ENCODE data around the gene MRPL36.

DNA sequence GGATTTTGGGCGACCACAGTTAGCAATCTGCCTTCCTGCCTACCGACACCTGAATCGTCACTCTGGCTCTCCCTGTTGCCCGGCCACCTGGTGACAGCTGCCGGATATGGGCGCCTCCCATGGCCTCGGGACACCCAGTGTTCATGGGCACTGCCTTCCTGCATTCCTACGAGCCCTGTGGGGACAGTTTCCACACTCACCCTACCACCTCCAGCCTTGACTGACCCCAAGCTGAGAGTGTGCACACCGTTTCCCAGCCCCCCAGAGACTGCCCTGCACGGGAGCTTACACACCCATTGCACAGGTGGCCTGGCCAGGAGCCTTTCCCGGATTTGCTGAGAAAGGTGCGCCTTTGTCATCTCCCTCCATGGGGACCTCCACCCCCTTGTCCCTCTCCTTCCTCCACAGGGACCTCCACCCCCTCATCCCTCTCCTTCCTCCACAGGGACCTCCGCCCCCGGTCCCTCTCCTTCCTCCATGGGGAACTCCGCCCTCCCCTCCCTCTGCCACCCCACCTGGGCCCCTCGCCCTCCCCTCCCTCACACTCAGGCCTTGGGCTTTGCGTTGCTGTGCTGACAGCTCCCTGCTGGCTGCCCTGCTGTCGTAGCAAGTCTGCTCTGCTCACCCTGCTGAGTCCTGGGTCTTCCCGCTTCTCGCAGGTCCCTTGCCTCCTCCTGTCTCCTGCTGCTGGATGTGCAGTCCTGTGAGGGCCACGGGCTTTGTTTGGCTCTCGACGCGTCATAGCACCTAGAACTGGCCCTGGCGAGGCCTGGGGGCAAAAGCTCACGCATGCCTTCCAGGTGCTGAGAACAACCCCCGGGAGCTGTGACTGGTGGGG is 48.4 kb downstream of the MRPL36 start:
- TF ChIP-seq POLR2AphosphoS5 (IDR thresholded peaks at IDR 0.05) = no peak
- TF ChIP-seq, protein P1, sequence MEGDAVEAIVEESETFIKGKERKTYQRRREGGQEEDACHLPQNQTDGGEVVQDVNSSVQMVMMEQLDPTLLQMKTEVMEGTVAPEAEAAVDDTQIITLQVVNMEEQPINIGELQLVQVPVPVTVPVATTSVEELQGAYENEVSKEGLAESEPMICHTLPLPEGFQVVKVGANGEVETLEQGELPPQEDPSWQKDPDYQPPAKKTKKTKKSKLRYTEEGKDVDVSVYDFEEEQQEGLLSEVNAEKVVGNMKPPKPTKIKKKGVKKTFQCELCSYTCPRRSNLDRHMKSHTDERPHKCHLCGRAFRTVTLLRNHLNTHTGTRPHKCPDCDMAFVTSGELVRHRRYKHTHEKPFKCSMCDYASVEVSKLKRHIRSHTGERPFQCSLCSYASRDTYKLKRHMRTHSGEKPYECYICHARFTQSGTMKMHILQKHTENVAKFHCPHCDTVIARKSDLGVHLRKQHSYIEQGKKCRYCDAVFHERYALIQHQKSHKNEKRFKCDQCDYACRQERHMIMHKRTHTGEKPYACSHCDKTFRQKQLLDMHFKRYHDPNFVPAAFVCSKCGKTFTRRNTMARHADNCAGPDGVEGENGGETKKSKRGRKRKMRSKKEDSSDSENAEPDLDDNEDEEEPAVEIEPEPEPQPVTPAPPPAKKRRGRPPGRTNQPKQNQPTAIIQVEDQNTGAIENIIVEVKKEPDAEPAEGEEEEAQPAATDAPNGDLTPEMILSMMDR (IDR thresholded peaks at IDR 0.05) = no peak

All from gastroesophageal sphincter (tissue), 3 donors.